IMR-90 (cell line): ENCODE data around the gene ERBB4. TPM values are rescaled to one million over a fixed set of nuclear protein-coding genes. Genes with fewer than 3 reads are reported as not detected.

Experiments
- ELK1 ChIP-seq: fragments of 150-350 bp; IDR thresholded peaks from 2 replicates; pipeline ENCODE4 v1.6.1; 2016; ENCODE audit warnings: low read depth, mild to moderate bottlenecking, low read length, moderate library complexity, borderline replicate concordance
- FOS ChIP-seq: fragments of 150-350 bp; IDR thresholded peaks from 2 replicates; pipeline ENCODE4 v1.6.1; 2016; ENCODE audit warnings: low read depth, low read length
- SMC3 ChIP-seq: fragments of 150-350 bp; IDR thresholded peaks from 2 replicates; pipeline ENCODE4 v1.6.1; 2016; ENCODE audit warnings: low read depth, mild to moderate bottlenecking, antibody characterized with exemption, low read length, moderate library complexity
- polyA plus RNA-seq, 3 experiments: library from polyadenylated mRNA; depleted of rRNA; stranded (reverse); fragments of >200 nt; gene quantifications; 2 replicates each; pipeline ENCODE4 v1.2.3, GENCODE V29; 2012; ENCODE audit warnings: low replicate concordance in 1 of 3
- total RNA-seq: library from RNA; depleted of rRNA; stranded (reverse); fragments of >200 nt; gene quantifications from 2 replicates; pipeline ENCODE4 v1.2.3, GENCODE V29; 2012
- TF ChIP-seq, protein P1 (sequence below): conservative IDR thresholded peaks from 2 replicates; pipeline ENCODE4 v1.5.1; 2012; ENCODE audit warnings: mild to moderate bottlenecking, low read depth, low read length, improper control_type of control experiment

ERBB4 gene
- total and polyA plus RNA-seq, 2 of the 4 experiments (the other 2 are of a cell fraction): not detected

- TF ChIP-seq ELK1 (no peak), SMC3 (no peak), FOS (no peak)
- TF ChIP-seq, protein P1, sequence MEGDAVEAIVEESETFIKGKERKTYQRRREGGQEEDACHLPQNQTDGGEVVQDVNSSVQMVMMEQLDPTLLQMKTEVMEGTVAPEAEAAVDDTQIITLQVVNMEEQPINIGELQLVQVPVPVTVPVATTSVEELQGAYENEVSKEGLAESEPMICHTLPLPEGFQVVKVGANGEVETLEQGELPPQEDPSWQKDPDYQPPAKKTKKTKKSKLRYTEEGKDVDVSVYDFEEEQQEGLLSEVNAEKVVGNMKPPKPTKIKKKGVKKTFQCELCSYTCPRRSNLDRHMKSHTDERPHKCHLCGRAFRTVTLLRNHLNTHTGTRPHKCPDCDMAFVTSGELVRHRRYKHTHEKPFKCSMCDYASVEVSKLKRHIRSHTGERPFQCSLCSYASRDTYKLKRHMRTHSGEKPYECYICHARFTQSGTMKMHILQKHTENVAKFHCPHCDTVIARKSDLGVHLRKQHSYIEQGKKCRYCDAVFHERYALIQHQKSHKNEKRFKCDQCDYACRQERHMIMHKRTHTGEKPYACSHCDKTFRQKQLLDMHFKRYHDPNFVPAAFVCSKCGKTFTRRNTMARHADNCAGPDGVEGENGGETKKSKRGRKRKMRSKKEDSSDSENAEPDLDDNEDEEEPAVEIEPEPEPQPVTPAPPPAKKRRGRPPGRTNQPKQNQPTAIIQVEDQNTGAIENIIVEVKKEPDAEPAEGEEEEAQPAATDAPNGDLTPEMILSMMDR: no peak
These were observed 787 bp downstream of the ERBB4 start (continued) for GRCh38 chr2:212537726-212538304.
